Neuronal stem cell (in vitro differentiated cells): Measurements from ENCODE around the gene BAIAP2.

Source experiments
- DNase-seq: peaks from one replicate; pipeline ENCODE4 v3.0.0-alpha.2; 2013; ENCODE audit warnings: low spot score
- H2AFZ ChIP-seq: one replicate; pipeline ENCODE4 v1.6.1; 2013; ENCODE audit warnings: mild to moderate bottlenecking, low read length, inconsistent platforms
- H2AK5ac ChIP-seq: 2 replicates; pipeline ENCODE4 v1.6.1; 2013; ENCODE audit warnings: low read depth, mild to moderate bottlenecking, inconsistent platforms, low read length, moderate library complexity, mixed read lengths
- H2BK120ac ChIP-seq: 2 replicates; pipeline ENCODE4 v1.6.1; 2013; ENCODE audit warnings: low read depth, mild to moderate bottlenecking, inconsistent platforms, low read length, moderate library complexity, mixed read lengths
- H2BK12ac ChIP-seq: one replicate; pipeline ENCODE4 v1.6.1; 2013; ENCODE audit warnings: low read length, inconsistent platforms
- H2BK15ac ChIP-seq: 2 replicates; pipeline ENCODE4 v1.6.1; 2013; ENCODE audit warnings: mild to moderate bottlenecking, low read length, inconsistent platforms, mixed read lengths
- H2BK5ac ChIP-seq: one replicate; pipeline ENCODE4 v1.6.1; 2013; ENCODE audit warnings: inconsistent platforms, mild to moderate bottlenecking, low read length, moderate library complexity
- H3K14ac ChIP-seq: one replicate; pipeline ENCODE4 v1.6.1; 2013; ENCODE audit warnings: low read length, inconsistent platforms
- H3K18ac ChIP-seq: 2 replicates; pipeline ENCODE4 v1.6.1; 2013; ENCODE audit warnings: low read length, inconsistent platforms
- H3K23ac ChIP-seq: 2 replicates; pipeline ENCODE4 v1.6.1; 2013; ENCODE audit warnings: low read depth, mild to moderate bottlenecking, mixed read lengths, low read length, inconsistent platforms; ENCODE audit not compliant: poor library complexity
- H3K27ac ChIP-seq: replicated peaks from 3 replicates; pipeline ENCODE4 v1.5.1; 2013; ENCODE audit warnings: low read length, inconsistent platforms
- H3K27me3 ChIP-seq, 3 experiments: 2 replicates each; pipeline ENCODE4 v1.6.1; 2013; ENCODE audit warnings: low read length in 3 of 3, mild to moderate bottlenecking in 2 of 3, inconsistent platforms in 1 of 3, low read depth in 1 of 3, mixed read lengths in 1 of 3, moderate library complexity in 1 of 3; ENCODE audit not compliant: control insufficient read depth in 3 of 3, insufficient read depth in 3 of 3
- H3K36me3 ChIP-seq, 2 donors: replicated peaks in 1 of 2; 2 replicates each; pipeline ENCODE4 v1.6.1; 2013; ENCODE audit warnings: low read length in 2 of 2; ENCODE audit not compliant: control insufficient read depth in 2 of 2, insufficient read depth in 2 of 2
- H3K4ac ChIP-seq: 2 replicates; pipeline ENCODE4 v1.6.1; 2013; ENCODE audit warnings: inconsistent platforms, mild to moderate bottlenecking, low read length, moderate library complexity
- H3K4me1 ChIP-seq, 2 donors: 1 replicate in 1 of 2; 2 replicates in 1 of 2; pipeline ENCODE4 v1.6.1; 2013; ENCODE audit warnings: low read length in 2 of 2, low read depth in 1 of 2; ENCODE audit not compliant: control insufficient read depth in 2 of 2, insufficient read depth in 1 of 2
- H3K4me2 ChIP-seq: one replicate; pipeline ENCODE4 v1.6.1; 2013; ENCODE audit warnings: mild to moderate bottlenecking, low read length, inconsistent platforms; ENCODE audit not compliant: insufficient read depth, poor library complexity, severe bottlenecking
- H3K4me3 ChIP-seq, 2 donors: 2 replicates each; pipeline ENCODE4 v1.5.1; 2013; ENCODE audit warnings: low read length in 2 of 2, mild to moderate bottlenecking in 2 of 2, inconsistent platforms in 1 of 2, moderate library complexity in 1 of 2
- H3K79me1 ChIP-seq: one replicate; pipeline ENCODE4 v1.6.1; 2013; ENCODE audit warnings: low read depth, mild to moderate bottlenecking, inconsistent platforms, low read length, moderate library complexity
- H3K9ac ChIP-seq: one replicate; pipeline ENCODE4 v1.6.1; 2013; ENCODE audit warnings: mild to moderate bottlenecking, low read depth, low read length, inconsistent platforms; ENCODE audit not compliant: poor library complexity
- H3K9me3 ChIP-seq, 2 donors: replicated peaks in 1 of 2; 2 replicates each; pipeline versions ENCODE3 to v1.6.1; 2013; ENCODE audit warnings: low read length in 2 of 2, mild to moderate bottlenecking in 2 of 2, inconsistent platforms in 1 of 2, low read depth in 1 of 2, mixed read lengths in 1 of 2, moderate library complexity in 1 of 2; ENCODE audit not compliant: control insufficient read depth in 2 of 2, insufficient read depth in 1 of 2
- H4K8ac ChIP-seq: one replicate; pipeline ENCODE4 v1.6.1; 2013; ENCODE audit warnings: low read depth, mild to moderate bottlenecking, inconsistent platforms, low read length, moderate library complexity
- H4K91ac ChIP-seq: one replicate; pipeline ENCODE4 v1.6.1; 2013; ENCODE audit warnings: low read length, low read depth, mild to moderate bottlenecking, inconsistent platforms; ENCODE audit not compliant: poor library complexity
- WGBS, 2 donors: extraction: QIAGEN DNeasy Blood & Tissue Kit; methylation state at CpG; one replicate each; pipeline ENCODE4 v1.1.7; 2013; ENCODE audit warnings: missing lambda C conversion rate in 2 of 2, mixed read lengths in 1 of 2; ENCODE audit not compliant: insufficient read length in 2 of 2, insufficient replicate concordance in 1 of 2; ENCODE audit errors: extremely low coverage in 2 of 2; 5-methylcytosine and 5-hydroxymethylcytosine counted together

Gene BAIAP2

DNA sequence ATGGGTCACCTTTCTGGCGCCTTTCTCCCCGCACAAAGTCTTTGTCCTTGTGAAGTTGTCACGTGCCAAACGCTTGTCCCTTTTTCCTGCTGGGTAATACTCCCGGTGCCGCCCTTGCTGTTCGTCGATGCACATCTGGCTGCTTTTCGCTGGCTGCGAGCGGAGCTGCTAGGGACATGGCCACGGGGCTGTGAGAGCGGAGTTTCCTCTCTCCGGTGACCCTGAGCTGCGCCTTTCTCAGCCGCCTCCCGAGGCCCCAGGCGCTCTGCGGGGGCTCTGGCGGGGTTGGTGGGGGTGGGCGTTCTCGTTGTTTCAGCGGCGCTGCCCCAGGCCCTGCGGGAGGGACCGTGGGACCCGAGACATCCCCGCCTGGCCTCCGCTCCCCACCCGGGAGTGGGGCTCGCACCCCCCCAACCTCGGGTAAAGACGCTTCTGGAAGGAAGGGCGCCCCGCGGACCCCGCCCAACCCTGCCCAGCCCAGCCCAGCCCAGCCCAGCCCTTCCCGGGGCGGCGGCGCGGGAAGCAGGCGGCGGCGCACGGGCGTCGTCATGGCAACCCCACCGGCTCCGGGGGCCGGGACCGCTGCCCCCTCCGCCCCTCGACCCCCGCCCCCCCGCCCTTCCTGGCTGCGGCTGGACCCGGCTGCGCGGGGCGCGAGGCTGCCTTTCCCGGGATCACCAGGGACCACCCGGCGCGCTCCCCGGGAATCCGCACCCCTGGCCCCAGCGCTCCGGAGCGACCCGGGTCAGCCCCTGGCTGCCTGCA, 31.1 kb upstream of the BAIAP2 start:
- Histone ChIP-seq H2BK15ac (peak overlapping the region; percentile 93), H2AK5ac (peak overlapping the region; percentile 98), H3K4me2 (peak overlapping the region; percentile 77), H3K36me3 (peaks cover 5 to 14% of the 10 kb centered on the region in 2 donors), H2BK120ac (peak overlapping the region; percentile 87), H4K8ac (peak overlapping the region; percentile 70), H3K27me3 (peaks cover 0 to 11% (median 9%) of the 10 kb centered on the region in 3 experiments), H3K27ac (no peak overlapping the region), H3K79me1 (no peaks in the 10 kb centered on the region), H3K18ac (peak overlapping the region; percentile 96), H2AFZ (peak overlapping the region; percentile 93), H3K23ac (peak overlapping the region; percentile 97), H3K9ac (peak overlapping the region; percentile 60), H4K91ac (no peak overlapping the region), H3K14ac (no peak overlapping the region), H2BK5ac (peak overlapping the region; percentile 93), H3K4ac (no peak overlapping the region), H2BK12ac (peak overlapping the region; percentile 90), H3K4me3 (peak overlapping the region; percentile 23 to 76), H3K4me1 (peaks cover 7% of the 10 kb centered on the region in 2 donors), H3K9me3 (peaks cover 0 to 2% of the 10 kb centered on the region in 2 donors)
- no peak for DNase-seq
- no CpG with 5 or more reads among the region's 72 CpGs for WGBS, 2 donors

GRCh38 chr17:81006891-81007290, 28.1 kb upstream of the BAIAP2 start:
- Histone ChIP-seq H3K14ac (no peak overlapping the region), H3K4me2 (no peak overlapping the region), H3K36me3 (no peaks in the 10 kb centered on the region), H2AK5ac (no peak overlapping the region), H3K9me3 (peaks cover 3 to 7% of the 10 kb centered on the region in 2 donors), H3K4ac (no peak overlapping the region), H3K27me3 (peaks cover 0 to 11% (median 9%) of the 10 kb centered on the region in 3 experiments), H2BK15ac (no peak overlapping the region), H2AFZ (no peak overlapping the region), H3K9ac (no peak overlapping the region), H3K27ac (no peak overlapping the region), H4K8ac (no peak overlapping the region), H2BK12ac (no peak overlapping the region), H3K4me1 (peaks cover 7% of the 10 kb centered on the region in 2 donors), H3K23ac (no peak overlapping the region), H3K79me1 (no peaks in the 10 kb centered on the region), H3K4me3 (no peak overlapping the region), H4K91ac (no peak overlapping the region), H2BK5ac (no peak overlapping the region), H2BK120ac (no peak overlapping the region), H3K18ac (no peak overlapping the region)
- whole genome bisulfite sequencing, 2 donors = no CpG with 5 or more reads among the region's 10 CpGs
- no peak for DNase-seq

DNA sequence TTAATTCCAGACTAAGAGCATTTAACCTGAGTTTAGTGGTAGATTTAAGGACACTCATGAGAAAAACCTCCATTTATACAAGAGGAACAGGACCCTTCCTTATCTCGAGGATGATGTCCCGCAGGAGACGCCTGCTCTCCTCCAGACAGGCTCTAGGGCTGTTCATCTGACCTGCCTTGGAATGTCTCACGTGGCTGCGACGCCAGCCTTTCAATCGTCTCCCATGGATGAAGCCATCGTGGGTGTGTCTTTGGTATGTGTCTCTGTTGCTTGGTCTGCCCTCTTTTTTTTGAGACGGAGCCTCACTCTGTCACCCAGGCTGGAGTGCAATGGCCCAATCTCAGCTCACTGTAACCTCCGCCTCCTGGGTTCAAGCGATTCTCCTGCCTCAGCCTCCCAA, 26.8 kb upstream of the BAIAP2 start:
- no peaks in the 10 kb centered on the region for H3K79me1 ChIP-seq
- H3K27me3 ChIP-seq = peaks cover 0 to 11% (median 9%) of the 10 kb centered on the region in 3 experiments
- H4K8ac ChIP-seq = no peak overlapping the region
- H3K36me3 ChIP-seq = no peaks in the 10 kb centered on the region
- H3K4ac ChIP-seq = no peak overlapping the region
- H2BK120ac ChIP-seq = no peak overlapping the region
- H3K14ac ChIP-seq = no peak overlapping the region
- no peak overlapping the region for H3K18ac ChIP-seq
- H3K27ac ChIP-seq = no peak overlapping the region
- no peak overlapping the region for H2AK5ac ChIP-seq
- WGBS, 2 donors = no CpG with 5 or more reads among the region's 11 CpGs
- H2BK15ac ChIP-seq = no peak overlapping the region
- DNase-seq = no peak
- H4K91ac ChIP-seq = no peak overlapping the region
- peaks cover 7 to 11% of the 10 kb centered on the region in 2 donors for H3K4me1 ChIP-seq
- no peak overlapping the region for H3K23ac ChIP-seq
- H2AFZ ChIP-seq = no peak overlapping the region
- H3K9me3 ChIP-seq = peaks cover 10 to 11% of the 10 kb centered on the region in 2 donors
- no peak overlapping the region for H3K4me2 ChIP-seq
- H2BK12ac ChIP-seq = no peak overlapping the region
- no peak overlapping the region for H2BK5ac ChIP-seq
- H3K4me3 ChIP-seq = no peak overlapping the region
- no peak overlapping the region for H3K9ac ChIP-seq

DNA sequence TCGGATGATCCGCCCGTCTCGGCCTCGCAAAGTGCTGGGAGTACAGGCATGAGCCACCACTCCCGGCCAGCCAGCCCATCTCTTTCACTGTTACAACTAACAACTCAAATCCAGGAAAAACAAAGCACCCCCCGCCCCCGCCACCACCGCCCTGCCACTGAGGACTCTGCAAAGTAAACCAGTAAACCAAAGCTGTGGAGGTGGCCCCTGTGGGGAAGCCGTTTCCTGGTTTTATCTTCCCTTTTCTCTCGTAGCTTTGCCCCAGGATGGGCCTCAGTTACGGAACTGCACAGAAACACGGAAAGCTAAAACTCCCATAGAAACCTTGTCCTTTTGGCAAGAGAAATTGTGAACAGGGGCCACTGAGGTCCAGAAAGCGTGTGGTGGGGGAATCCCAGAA, 25.8 kb upstream of the BAIAP2 start:
- Histone ChIP-seq H3K36me3 (no peaks in the 10 kb centered on the region), H3K14ac (no peak overlapping the region), H3K4me1 (peaks cover 3 to 8% of the 10 kb centered on the region in 2 donors), H2AK5ac (peak overlapping the region; percentile 25), H2BK15ac (no peak overlapping the region), H3K9ac (no peak overlapping the region), H3K27ac (no peak overlapping the region), H3K4me2 (no peak overlapping the region), H2BK12ac (peak overlapping the region; percentile 10), H3K9me3 (peaks cover 10 to 12% of the 10 kb centered on the region in 2 donors), H2BK5ac (no peak overlapping the region), H2AFZ (no peak overlapping the region), H3K79me1 (no peaks in the 10 kb centered on the region), H4K91ac (no peak overlapping the region), H4K8ac (no peak overlapping the region), H3K4me3 (no peak overlapping the region), H3K4ac (no peak overlapping the region), H3K27me3 (peaks cover 0 to 11% (median 6%) of the 10 kb centered on the region in 3 experiments), H3K23ac (no peak overlapping the region), H3K18ac (peak overlapping the region; percentile 38), H2BK120ac (no peak overlapping the region)
- DNase-seq = no peak
- no CpG with 5 or more reads among the region's 14 CpGs for WGBS, 2 donors
